H1 (cell line): Measurements from ENCODE around the gene PIK3R3. TPM values are rescaled to one million over a fixed set of nuclear protein-coding genes. Genes with fewer than 3 reads are reported as not detected.

Source experiments
- CTCF ChIA-PET: fragments of 300-600 bp; sonication (Branson Sonifier 250); formaldehyde crosslinking; loops from one replicate; lab custom pipeline; 2021; ENCODE audit not compliant: partially characterized antibody; lab: Charles Lee
- POLR2A ChIA-PET: fragments of 300-600 bp; sonication (Branson Sonifier 250); formaldehyde crosslinking; loops from one replicate; lab custom pipeline; 2021; ENCODE audit warnings: inconsistent platforms; ENCODE audit not compliant: partially characterized antibody; lab: Charles Lee
- DNase-seq, 2 experiments: peaks; one replicate each; pipeline versions ENCODE4 v3.0.0 to v3.0.0-alpha.2; 2010 to 2022; ENCODE audit warnings: low spot score in 2 of 2, low read depth in 1 of 2, mixed read lengths in 1 of 2
- FAIRE-seq: peaks from 2 replicates; lab custom pipeline; 2011; peaks lifted over from hg19 to GRCh38; lab: Jason Lieb, UNC
- H2AFZ ChIP-seq: 2 replicates; pipeline ENCODE4 v1.8.1; 2012; ENCODE audit warnings: low read length, inconsistent platforms
- H2AK5ac ChIP-seq: 2 replicates; pipeline ENCODE4 v1.6.1; 2013; ENCODE audit warnings: low read depth, low read length
- H2BK120ac ChIP-seq: replicated peaks from 2 replicates; pipeline ENCODE3; 2013; ENCODE audit warnings: low read depth, low read length, inconsistent platforms
- H2BK12ac ChIP-seq: 2 replicates; pipeline ENCODE4 v1.6.1; 2013; ENCODE audit warnings: low read depth, low read length
- H2BK15ac ChIP-seq: 2 replicates; pipeline ENCODE4 v1.6.1; 2013; ENCODE audit warnings: low read length
- H2BK20ac ChIP-seq: 2 replicates; pipeline ENCODE4 v1.6.1; 2013; ENCODE audit warnings: low read length
- H2BK5ac ChIP-seq: 2 replicates; pipeline ENCODE4 v1.6.1; 2013; ENCODE audit warnings: low read depth, low read length
- H3K14ac ChIP-seq: 2 replicates; pipeline ENCODE4 v1.6.1; 2013; ENCODE audit warnings: inconsistent platforms; ENCODE audit not compliant: insufficient read length
- H3K18ac ChIP-seq: 2 replicates; pipeline ENCODE4 v1.6.1; 2013; ENCODE audit warnings: low read length; ENCODE audit errors: extremely low read depth
- H3K23ac ChIP-seq: 2 replicates; pipeline ENCODE4 v1.6.1; 2013; ENCODE audit warnings: inconsistent platforms; ENCODE audit not compliant: insufficient read length
- H3K23me2 ChIP-seq: 2 replicates; pipeline ENCODE4 v1.6.1; 2013; ENCODE audit warnings: low read depth, low read length
- H3K27ac ChIP-seq: 2 replicates; pipeline ENCODE4 v1.6.1; 2011; ENCODE audit warnings: low read depth, low read length, inconsistent platforms
- H3K27me3 ChIP-seq, 4 experiments: replicated peaks in 1 of 4; 1 replicate in 1 of 4; 2 replicates in 3 of 4; pipeline versions ENCODE4 v1.6.1 to v1.8.1; 2011 to 2013; ENCODE audit warnings: low read length in 3 of 4, mild to moderate bottlenecking in 3 of 4, inconsistent platforms in 2 of 4, mixed read lengths in 2 of 4, moderate library complexity in 1 of 4; ENCODE audit not compliant: control insufficient read depth in 3 of 4, insufficient read depth in 3 of 4; ENCODE audit errors: extremely low read depth in 1 of 4
- H3K36me3 ChIP-seq, 4 experiments: 2 replicates each; pipeline versions ENCODE4 v1.6.1 to v1.8.1; 2011 to 2013; ENCODE audit warnings: mild to moderate bottlenecking in 4 of 4, low read length in 3 of 4, moderate library complexity in 2 of 4, control low read depth in 1 of 4, inconsistent platforms in 1 of 4; ENCODE audit not compliant: insufficient read depth in 4 of 4, control insufficient read depth in 2 of 4
- H3K4ac ChIP-seq: replicated peaks from 2 replicates; pipeline ENCODE3; 2013; ENCODE audit warnings: low read length, low read depth, mixed read lengths, inconsistent platforms; ENCODE audit not compliant: insufficient read length
- H3K4me1 ChIP-seq, 4 experiments: replicated peaks in 1 of 4; 1 replicate in 1 of 4; 2 replicates in 3 of 4; pipeline versions ENCODE4 v1.6.1 to v1.8.1; 2011 to 2013; ENCODE audit warnings: low read length in 3 of 4, inconsistent platforms in 2 of 4, mixed read lengths in 1 of 4; ENCODE audit not compliant: insufficient read depth in 4 of 4, control insufficient read depth in 3 of 4
- H3K4me2 ChIP-seq, 2 experiments: 2 replicates each; pipeline versions ENCODE4 v1.6.1 to v1.8.1; 2011 to 2013; ENCODE audit warnings: low read depth in 2 of 2, low read length in 2 of 2, control low read depth in 1 of 2, inconsistent platforms in 1 of 2, mild to moderate bottlenecking in 1 of 2; ENCODE audit not compliant: insufficient read depth in 1 of 2
- H3K4me3 ChIP-seq, 4 experiments: fragments of 200-600, 300-600 bp in 1 of 4; sonication (generic), shearing (Covaris generic), sonication (Bioruptor Twin) in 1 of 4; 2 replicates each; pipeline versions ENCODE4 v1.5.1 to v1.8.1; 2011 to 2016; ENCODE audit warnings: low read length in 4 of 4, low read depth in 3 of 4, control low read depth in 2 of 4, inconsistent platforms in 2 of 4, mild to moderate bottlenecking in 2 of 4, mixed read lengths in 1 of 4, moderate library complexity in 1 of 4; ENCODE audit not compliant: insufficient read depth in 2 of 4; ENCODE audit errors: extremely low read depth in 1 of 4
- H3K56ac ChIP-seq: replicated peaks from 2 replicates; pipeline ENCODE3; 2013; ENCODE audit warnings: low read depth, mild to moderate bottlenecking, mixed read lengths, low read length, inconsistent platforms; ENCODE audit not compliant: insufficient read length
- H3K79me1 ChIP-seq: 2 replicates; pipeline ENCODE4 v1.6.1; 2013; ENCODE audit warnings: low read depth, low read length, control low read depth
- H3K79me2 ChIP-seq, 2 experiments: 2 replicates each; pipeline versions ENCODE4 v1.6.1 to v1.8.1; 2012 to 2013; ENCODE audit warnings: low read length in 2 of 2, mild to moderate bottlenecking in 2 of 2, inconsistent platforms in 1 of 2; ENCODE audit not compliant: insufficient read depth in 2 of 2, control insufficient read depth in 1 of 2
- H3K9ac ChIP-seq, 4 experiments: replicated peaks in 1 of 4; 1 replicate in 1 of 4; 2 replicates in 3 of 4; pipeline versions ENCODE4 v1.6.1 to v1.8.1; 2011 to 2013; ENCODE audit warnings: low read depth in 3 of 4, low read length in 3 of 4, control low read depth in 2 of 4, mild to moderate bottlenecking in 2 of 4, moderate library complexity in 2 of 4, inconsistent platforms in 1 of 4; ENCODE audit errors: extremely low read depth in 1 of 4
- H3K9me3 ChIP-seq, 2 experiments: 2 replicates each; pipeline versions ENCODE4 v1.6.1 to v1.8.1; 2012 to 2013; ENCODE audit warnings: mild to moderate bottlenecking in 2 of 2, moderate library complexity in 2 of 2, control low read depth in 1 of 2, inconsistent platforms in 1 of 2, low read depth in 1 of 2, low read length in 1 of 2, mixed read lengths in 1 of 2; ENCODE audit not compliant: insufficient read depth in 2 of 2
- H4K20me1 ChIP-seq, 2 experiments: replicated peaks in 1 of 2; 2 replicates each; pipeline versions ENCODE3 to v1.8.1; 2011 to 2013; ENCODE audit warnings: inconsistent platforms in 2 of 2, low read length in 2 of 2, mild to moderate bottlenecking in 1 of 2; ENCODE audit not compliant: insufficient read depth in 2 of 2, control insufficient read depth in 1 of 2
- H4K5ac ChIP-seq: 2 replicates; pipeline ENCODE4 v1.6.1; 2013; ENCODE audit warnings: low read length, low read depth, mixed read lengths, inconsistent platforms; ENCODE audit not compliant: insufficient read length
- H4K8ac ChIP-seq: 2 replicates; pipeline ENCODE4 v1.8.0; 2013; ENCODE audit warnings: mild to moderate bottlenecking, moderate library complexity, low read length, inconsistent platforms; ENCODE audit not compliant: insufficient read depth; ENCODE audit errors: extremely low read depth
- H4K91ac ChIP-seq: replicated peaks from 2 replicates; pipeline ENCODE3; 2013; ENCODE audit warnings: low read length, mixed read lengths, inconsistent platforms; ENCODE audit not compliant: insufficient read length
- BACH1 ChIP-seq: IDR thresholded peaks from 2 replicates; pipeline ENCODE4 v1.6.1; 2012; ENCODE audit warnings: low read length, improper control_type of control experiment
- BCL11A ChIP-seq, 2 experiments: IDR thresholded peaks; one replicate each; pipeline ENCODE4 v1.6.1; 2011; ENCODE audit warnings: low read depth in 2 of 2, low read length in 2 of 2, mild to moderate bottlenecking in 2 of 2
- BRCA1 ChIP-seq: IDR thresholded peaks from 2 replicates; pipeline ENCODE4 v1.6.1; 2012; ENCODE audit warnings: low read depth, low read length, improper control_type of control experiment
- CHD1 ChIP-seq: IDR thresholded peaks from 2 replicates; pipeline ENCODE4 v1.6.1; 2012; ENCODE audit warnings: low read depth, low read length, improper control_type of control experiment
- FOSL1 ChIP-seq: IDR thresholded peaks from 2 replicates; pipeline ENCODE4 v1.6.1; 2011; ENCODE audit warnings: mild to moderate bottlenecking, low read depth, low read length, moderate library complexity; ENCODE audit not compliant: insufficient read depth
- GABPA ChIP-seq: IDR thresholded peaks from 2 replicates; pipeline ENCODE4 v1.6.1; 2011; ENCODE audit warnings: mild to moderate bottlenecking, low read length, moderate library complexity, borderline replicate concordance; ENCODE audit not compliant: insufficient read depth
- HDAC2 ChIP-seq, 2 experiments: fragments of 300-600 bp in 1 of 2; sonication (generic) in 1 of 2; IDR thresholded peaks; 2 replicates each; pipeline ENCODE4 v1.6.1; 2011 to 2012; ENCODE audit warnings: low read depth in 2 of 2, low read length in 2 of 2, mild to moderate bottlenecking in 2 of 2, moderate library complexity in 2 of 2, borderline replicate concordance in 1 of 2, inconsistent platforms in 1 of 2
- MAFK ChIP-seq: IDR thresholded peaks from 2 replicates; pipeline ENCODE4 v1.6.1; 2012; ENCODE audit warnings: low read depth, mild to moderate bottlenecking, improper control_type of control experiment, low read length
- POU5F1 ChIP-seq: IDR thresholded peaks from 2 replicates; pipeline ENCODE4 v1.6.1; 2011; ENCODE audit warnings: low read depth, mild to moderate bottlenecking, low read length, moderate library complexity
- RBBP5 ChIP-seq: IDR thresholded peaks from 2 replicates; pipeline ENCODE4 v1.7.1; 2012; ENCODE audit warnings: low read depth, mild to moderate bottlenecking, inconsistent platforms, low read length, moderate library complexity, borderline replicate concordance
- RXRA ChIP-seq: IDR thresholded peaks from 2 replicates; pipeline ENCODE4 v1.6.1; 2011; ENCODE audit warnings: low read depth, mild to moderate bottlenecking, low read length, moderate library complexity; ENCODE audit not compliant: insufficient read depth
- SIN3A ChIP-seq, 2 experiments: IDR thresholded peaks in 1 of 2; conservative IDR thresholded peaks in 1 of 2; 2 replicates each; pipeline ENCODE4 v1.6.1; 2011 to 2012; ENCODE audit warnings: low read length in 2 of 2, improper control_type of control experiment in 1 of 2, low read depth in 1 of 2, mild to moderate bottlenecking in 1 of 2
- SP2 ChIP-seq: IDR thresholded peaks from 2 replicates; pipeline ENCODE4 v1.6.1; 2012; ENCODE audit warnings: mild to moderate bottlenecking, low read length, inconsistent platforms
- TBP ChIP-seq: IDR thresholded peaks from 2 replicates; pipeline ENCODE4 v1.6.1; 2011; ENCODE audit warnings: low read depth, low read length, improper control_type of control experiment
- TCF12 ChIP-seq: IDR thresholded peaks from 2 replicates; pipeline ENCODE4 v1.6.1; 2011; ENCODE audit warnings: low read depth, mild to moderate bottlenecking, low read length
- WGBS, 2 experiments: shearing (Covaris generic) in 1 of 2; methylation state at CpG; one replicate each; pipeline versions ENCODE4 v1.1.6 to v1.1.7; 2013 to 2015; ENCODE audit warnings: low lambda C conversion rate in 2 of 2, mixed read lengths in 2 of 2, inconsistent platforms in 1 of 2, low coverage in 1 of 2, missing lambda C conversion rate in 1 of 2; ENCODE audit not compliant: insufficient replicate concordance in 2 of 2, insufficient coverage in 1 of 2, insufficient read length in 1 of 2; ENCODE audit errors: extremely low coverage in 1 of 2, missing lambda C conversion rate in 1 of 2; 5-methylcytosine and 5-hydroxymethylcytosine counted together
- polyA plus RNA-seq, 7 experiments: library from polyadenylated mRNA; depleted of rRNA in 3 of 7; stranded (reverse) in 5 of 7; unstranded in 2 of 7; fragments of >200 nt in 5 of 7; fragments of 200-250 nt in 2 of 7; gene quantifications; 1 replicate in 5 of 7; 2 replicates in 1 of 7; 4 replicates in 1 of 7; pipeline versions ENCODE4 v1.2.1 to v1.2.3, GENCODE V29; 2011 to 2013; ENCODE audit warnings: missing spikeins in 2 of 7, mixed read lengths in 2 of 7
- total RNA-seq: library from RNA; stranded (reverse); fragmentation: NEBNext Ultra II Directional; extraction: Animal tissue kit (Norgen Biotek cat#: 25700); gene quantifications from 2 replicates; pipeline ENCODE4 v1.2.1, GENCODE V29; 2021

Gene PIK3R3
- total and polyA plus RNA-seq, 2 of the 8 experiments (the other 6 are each of a cell fraction or from before 2014, with no cell fraction given): 5.3 to 13.6 TPM

GRCh38 chr1:46160212-46160611 lies 27.8 kb upstream of the PIK3R3 start:
- Histone ChIP-seq H2AK5ac (no peak overlapping the region), H3K4me3 (no peak overlapping the region), H2BK15ac (no peak overlapping the region), H3K56ac (no peak overlapping the region), H3K27ac (no peak overlapping the region), H3K9ac (no peak overlapping the region), H4K5ac (no peak overlapping the region), H2AFZ (no peak overlapping the region), H3K18ac (no peak overlapping the region), H3K79me1 (no peaks in the 10 kb centered on the region), H3K4me2 (no peak overlapping the region), H3K4ac (no peak overlapping the region), H2BK20ac (no peak overlapping the region), H3K36me3 (no peaks in the 10 kb centered on the region), H3K23me2 (no peaks in the 10 kb centered on the region; the same call in 1 of the 2 replicates), H2BK12ac (no peak overlapping the region), H2BK120ac (no peak overlapping the region), H3K23ac (no peak overlapping the region), H2BK5ac (no peak overlapping the region), H3K4me1 (no peaks in the 10 kb centered on the region), H3K79me2 (no peaks in the 10 kb centered on the region), H4K91ac (no peak overlapping the region), H4K8ac (no peak overlapping the region), H4K20me1 (no peaks in the 10 kb centered on the region), H3K27me3 (no peaks in the 10 kb centered on the region), H3K9me3 (no peaks in the 10 kb centered on the region), H3K14ac (no peak overlapping the region)
- DNase-seq (no peak), FAIRE-seq (no peak)
- POLR2A ChIA-PET: interaction anchor here (0.7 kb wide), 1 partner anchor 40 kb away, joined by 3 read pairs; no protein-coding TSS in a partner anchor
- CTCF ChIA-PET: interaction anchor here (1.3 kb wide), 1 partner anchor 12 kb away, joined by 3 read pairs; no protein-coding TSS in a partner anchor
- 100% methylated on average over 1 of the region's 1 CpG; no CpG with 5 or more reads in 1 of the 2 experiments for WGBS, 2 experiments
- no peak for TF ChIP-seq POU5F1
- no peak for TF ChIP-seq RXRA
- TF ChIP-seq RBBP5: no peak
- TF ChIP-seq SP2: no peak
- no peak for TF ChIP-seq TBP
- no peak for TF ChIP-seq SIN3A (conservative IDR thresholded peaks at IDR 0.05 in 1 of 2, IDR thresholded peaks at IDR 0.05 in 1 of 2; ENCODE audit: low read depth in 1 of 2, low read length in 2 of 2)
- TF ChIP-seq BRCA1: no peak
- TF ChIP-seq CHD1: no peak
- TF ChIP-seq HDAC2 (IDR thresholded peaks at IDR 0.05; ENCODE audit: borderline replicate concordance in 1 of 2, low read depth in 2 of 2, low read length in 2 of 2): no peak
- no peak for TF ChIP-seq BACH1
- TF ChIP-seq BCL11A (IDR thresholded peaks at IDR 0.05; ENCODE audit: low read depth in 2 of 2, low read length in 2 of 2): no peak
- TF ChIP-seq FOSL1: no peak
- no peak for TF ChIP-seq MAFK
- no peak for TF ChIP-seq TCF12
- no peak for TF ChIP-seq GABPA
